RWPE2 (cell line): Measurements from ENCODE around the gene STMN1.

Source experiments
- ATAC-seq: fragments of 200-7000 bp; cut with Tn5 transposase; 3 replicates; pipeline ENCODE4 v1.9.1; 2021; ENCODE audit warnings: low read depth
- DNase-seq: peaks from one replicate; pipeline ENCODE4 v3.0.0-alpha.2; 2020; ENCODE audit warnings: low spot score
- H3K27ac ChIP-seq: fragments of 450-650 bp; 2 replicates; pipeline ENCODE4 v1.5.1; 2017; ENCODE audit warnings: mild to moderate bottlenecking; ENCODE audit not compliant: poor library complexity, severe bottlenecking
- H3K27me3 ChIP-seq: fragments of 250-450 bp; sonication (Bioruptor Pico); 2 replicates; pipeline ENCODE4 v1.5.1; 2021; ENCODE audit warnings: mild to moderate bottlenecking, moderate library complexity; ENCODE audit not compliant: insufficient read depth, poor library complexity, severe bottlenecking
- H3K36me3 ChIP-seq: fragments of 250-450 bp; sonication (Bioruptor Pico); 2 replicates; pipeline ENCODE4 v1.5.1; 2020; ENCODE audit warnings: low read depth, mild to moderate bottlenecking, moderate library complexity
- H3K4me1 ChIP-seq: fragments of 250-450 bp; sonication (Bioruptor Pico); 2 replicates; pipeline ENCODE4 v1.5.1; 2021; ENCODE audit warnings: mild to moderate bottlenecking, moderate library complexity; ENCODE audit not compliant: insufficient read depth, poor library complexity, severe bottlenecking
- H3K4me3 ChIP-seq: fragments of 250-450 bp; sonication (Bioruptor Pico); 2 replicates; pipeline ENCODE4 v1.5.1; 2021; ENCODE audit warnings: mild to moderate bottlenecking, moderate library complexity; ENCODE audit not compliant: severe bottlenecking
- H3K9me3 ChIP-seq: fragments of 250-450 bp; sonication (Bioruptor Pico); 2 replicates; pipeline ENCODE4 v1.5.1; 2021; ENCODE audit warnings: mild to moderate bottlenecking, moderate library complexity; ENCODE audit not compliant: severe bottlenecking
- TF ChIP-seq, protein P1 (sequence below): fragments of 450-650 bp; IDR thresholded peaks from one replicate; pipeline ENCODE4 v1.5.1; 2017; ENCODE audit warnings: mild to moderate bottlenecking, moderate library complexity; ENCODE audit not compliant: poor library complexity, severe bottlenecking

The STMN1 gene

DNA sequence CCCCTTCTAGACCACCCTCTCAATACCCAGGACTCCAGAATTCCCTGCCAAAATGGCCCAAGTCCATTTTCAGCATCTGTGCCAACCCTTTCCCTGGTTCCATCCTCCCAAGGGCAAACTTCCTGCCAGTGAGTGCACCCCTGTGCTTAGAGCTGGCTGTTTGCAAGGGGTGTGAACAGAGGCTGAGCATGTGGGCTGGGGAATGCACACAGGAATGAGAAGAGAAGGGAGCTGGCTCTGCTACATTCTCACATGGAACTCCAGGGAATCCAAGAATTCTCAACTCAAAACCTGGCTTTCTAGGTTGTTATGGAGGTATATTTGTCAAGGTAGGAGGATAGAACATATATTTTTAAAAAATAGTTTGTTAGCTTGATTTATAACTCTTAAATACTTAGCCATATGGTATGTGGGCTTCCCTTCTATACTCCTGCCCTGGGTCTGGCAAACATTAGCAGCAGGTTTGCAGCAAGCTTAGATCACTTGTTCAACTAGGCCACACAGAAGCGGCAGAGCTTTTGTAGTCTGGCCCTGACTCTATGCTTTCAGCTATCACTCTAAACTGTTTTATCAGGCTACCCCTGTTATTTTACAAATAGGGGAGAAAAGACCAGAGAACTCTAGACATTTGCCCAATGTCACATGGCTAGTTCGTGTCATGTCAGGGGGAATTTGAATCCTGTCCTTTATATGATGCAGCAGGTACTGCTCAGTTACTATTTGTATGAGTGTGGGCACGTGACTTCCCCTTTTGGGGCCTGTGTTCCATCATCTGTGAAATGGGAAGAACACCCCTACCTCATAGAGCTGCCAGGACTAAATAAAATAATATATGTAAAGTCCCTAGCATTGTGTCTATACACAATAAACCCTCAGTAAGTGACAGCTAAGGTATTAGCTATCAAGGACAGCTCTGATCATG lies 8.1 kb upstream of the STMN1 start:
- H3K4me3 ChIP-seq: no peak overlapping the region
- no peak for ATAC-seq
- no peaks in the 10 kb centered on the region for H3K27me3 ChIP-seq
- TF ChIP-seq, protein P1, sequence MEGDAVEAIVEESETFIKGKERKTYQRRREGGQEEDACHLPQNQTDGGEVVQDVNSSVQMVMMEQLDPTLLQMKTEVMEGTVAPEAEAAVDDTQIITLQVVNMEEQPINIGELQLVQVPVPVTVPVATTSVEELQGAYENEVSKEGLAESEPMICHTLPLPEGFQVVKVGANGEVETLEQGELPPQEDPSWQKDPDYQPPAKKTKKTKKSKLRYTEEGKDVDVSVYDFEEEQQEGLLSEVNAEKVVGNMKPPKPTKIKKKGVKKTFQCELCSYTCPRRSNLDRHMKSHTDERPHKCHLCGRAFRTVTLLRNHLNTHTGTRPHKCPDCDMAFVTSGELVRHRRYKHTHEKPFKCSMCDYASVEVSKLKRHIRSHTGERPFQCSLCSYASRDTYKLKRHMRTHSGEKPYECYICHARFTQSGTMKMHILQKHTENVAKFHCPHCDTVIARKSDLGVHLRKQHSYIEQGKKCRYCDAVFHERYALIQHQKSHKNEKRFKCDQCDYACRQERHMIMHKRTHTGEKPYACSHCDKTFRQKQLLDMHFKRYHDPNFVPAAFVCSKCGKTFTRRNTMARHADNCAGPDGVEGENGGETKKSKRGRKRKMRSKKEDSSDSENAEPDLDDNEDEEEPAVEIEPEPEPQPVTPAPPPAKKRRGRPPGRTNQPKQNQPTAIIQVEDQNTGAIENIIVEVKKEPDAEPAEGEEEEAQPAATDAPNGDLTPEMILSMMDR: no peak
- H3K4me1 ChIP-seq: peaks cover 12% of the 10 kb centered on the region
- no peak overlapping the region for H3K27ac ChIP-seq
- DNase-seq: no peak
- H3K36me3 ChIP-seq: no peaks in the 10 kb centered on the region
- H3K9me3 ChIP-seq: no peaks in the 10 kb centered on the region

DNA sequence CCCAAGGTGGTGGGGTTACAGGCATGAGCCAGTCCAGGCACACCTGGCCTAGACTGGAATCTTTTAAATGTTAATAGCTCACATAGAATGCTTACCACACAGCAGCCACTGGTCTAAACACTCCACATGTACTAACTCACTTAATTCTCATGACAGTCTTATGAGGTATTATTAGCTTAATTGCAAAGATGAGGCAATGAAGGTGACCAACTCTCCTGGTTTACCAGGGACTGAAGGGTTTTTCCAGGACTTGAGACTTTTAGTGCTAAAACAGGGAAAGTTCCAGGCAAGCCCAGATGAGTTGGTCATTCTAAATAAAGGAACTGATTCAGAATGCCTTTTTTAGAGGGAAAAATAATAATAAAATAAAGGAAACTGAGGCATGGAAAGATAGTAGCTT lies 7.0 kb upstream of the STMN1 start:
- no peaks in the 10 kb centered on the region for H3K9me3 ChIP-seq
- peak overlapping the region; percentile 70 for H3K27ac ChIP-seq
- ATAC-seq: no peak
- no peak for DNase-seq
- H3K36me3 ChIP-seq: no peaks in the 10 kb centered on the region
- H3K4me1 ChIP-seq: peaks cover 12% of the 10 kb centered on the region
- no peak overlapping the region for H3K4me3 ChIP-seq
- TF ChIP-seq, protein P1: no peak
- no peaks in the 10 kb centered on the region for H3K27me3 ChIP-seq

DNA sequence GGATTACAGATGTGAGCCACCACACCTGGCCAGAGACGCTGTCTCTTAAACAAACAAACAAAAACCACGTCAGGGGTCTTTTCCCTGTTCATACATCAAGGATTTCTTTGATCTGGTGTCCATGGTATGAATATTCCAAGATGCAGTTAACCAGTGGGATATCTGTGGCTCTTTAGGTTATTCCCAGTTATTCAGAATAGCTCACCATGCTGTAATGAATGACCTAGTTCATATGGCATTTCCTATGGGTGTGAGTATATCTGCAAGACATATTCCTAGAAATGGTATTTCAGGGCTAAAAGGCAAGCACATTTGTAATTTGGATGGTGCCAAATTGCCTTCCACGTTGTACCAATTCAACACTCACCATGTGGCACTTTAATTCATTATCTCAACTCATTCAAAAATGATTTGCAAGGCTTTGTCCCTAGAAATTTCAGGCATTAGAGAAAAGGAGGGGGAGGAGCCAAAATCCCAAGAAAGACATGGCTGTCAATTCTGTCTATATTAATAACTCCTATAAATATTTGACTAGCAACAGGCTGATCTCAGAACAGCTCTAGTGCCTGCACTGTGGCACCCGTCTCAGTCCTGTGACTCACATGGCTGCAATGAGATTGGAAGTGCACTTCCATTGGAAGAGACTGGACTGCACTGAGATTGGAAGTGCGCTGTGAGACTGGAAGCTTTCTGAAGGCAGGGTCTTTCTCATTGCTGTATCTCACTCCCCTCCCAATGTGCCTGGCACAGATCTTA lies 6.0 kb upstream of the STMN1 start:
- no peaks in the 10 kb centered on the region for H3K27me3 ChIP-seq
- H3K4me3 ChIP-seq: no peak overlapping the region
- no peaks in the 10 kb centered on the region for H3K36me3 ChIP-seq
- DNase-seq: no peak
- H3K9me3 ChIP-seq: no peaks in the 10 kb centered on the region
- ATAC-seq: peak; percentile 91
- H3K4me1 ChIP-seq: peaks cover 12% of the 10 kb centered on the region
- TF ChIP-seq, protein P1: no peak
- peak overlapping the region; percentile 70 for H3K27ac ChIP-seq

DNA sequence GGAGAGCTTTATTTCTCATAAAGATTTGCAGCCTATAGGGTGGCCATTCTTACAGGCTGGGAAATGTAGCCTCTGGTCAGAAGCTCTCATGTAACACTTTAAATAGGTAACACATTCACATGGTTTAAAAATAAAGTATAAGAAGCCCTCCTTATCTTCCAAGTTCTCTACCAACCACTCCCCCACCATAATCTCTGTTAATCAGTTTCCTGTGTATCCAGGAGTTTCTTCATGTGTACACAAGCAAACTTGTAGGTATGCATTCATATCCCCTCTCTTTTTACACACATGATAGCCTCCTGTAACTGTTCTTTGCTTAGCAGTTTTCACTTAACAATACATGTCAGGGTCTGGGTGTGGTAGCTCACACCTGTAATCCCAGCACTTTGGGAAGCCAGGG lies 4.9 kb upstream of the STMN1 start:
- no peak overlapping the region for H3K4me3 ChIP-seq
- peak overlapping the region; percentile 70 for H3K27ac ChIP-seq
- no peaks in the 10 kb centered on the region for H3K27me3 ChIP-seq
- ATAC-seq (no peak), DNase-seq (no peak)
- H3K9me3 ChIP-seq: no peaks in the 10 kb centered on the region
- TF ChIP-seq, protein P1: no peak
- peaks cover 12% of the 10 kb centered on the region for H3K4me1 ChIP-seq
- H3K36me3 ChIP-seq: no peaks in the 10 kb centered on the region
